ENCODE results near the gene TMED8.
"Not testable (repeated sequence)": the region's sequence is repeated elsewhere in the genome, so short reads cannot be mapped to it uniquely, and the experiment has no call there.

TMED8 gene

GRCh38 chr14:77416098-77416497, 39.2 kb upstream of the TMED8 start:
- H3K27ac ChIP-seq (ENCODE audit: insufficient read depth in 1 of 2, low read depth in 1 of 2, low read length in 2 of 2, poor library complexity in 1 of 2, severe bottlenecking in 2 of 2); POLR2A ChIA-PET; H3K4me1 ChIP-seq (ENCODE audit: control extremely low read depth in 1 of 4, control insufficient read depth in 4 of 4, insufficient read depth in 4 of 4, low read length in 3 of 4); H3K36me3 ChIP-seq (ENCODE audit: control insufficient read depth in 4 of 4, insufficient read depth in 4 of 4, low read length in 3 of 4); H3K27me3 ChIP-seq (replicated peaks in 2 of 5; ENCODE audit: control insufficient read depth in 4 of 5, insufficient read depth in 5 of 5, low read length in 4 of 5); DNase-seq; H3K4me3 ChIP-seq (ENCODE audit: control insufficient read depth in 1 of 7, extremely low read depth in 1 of 7, insufficient read depth in 4 of 7, low read depth in 2 of 7, low read length in 6 of 7): not testable (repeated sequence)
- 100% methylated on average over 1 of the region's 3 CpGs for WGBS (ENCODE audit: insufficient coverage)
- H3K9me3 ChIP-seq (ENCODE audit: control extremely low read depth in 1 of 5, control insufficient read depth in 4 of 5, insufficient read depth in 2 of 5, low read depth in 1 of 5, low read length in 4 of 5), result peaks cover 3 to 34% (median 12%) of the 10 kb centered on the region in 5 experiments
- CTCF ChIA-PET, result interaction anchor here (0.6 kb wide), 1 partner anchor 11 kb away, joined by 3 read pairs; no protein-coding TSS in a partner anchor

DNA sequence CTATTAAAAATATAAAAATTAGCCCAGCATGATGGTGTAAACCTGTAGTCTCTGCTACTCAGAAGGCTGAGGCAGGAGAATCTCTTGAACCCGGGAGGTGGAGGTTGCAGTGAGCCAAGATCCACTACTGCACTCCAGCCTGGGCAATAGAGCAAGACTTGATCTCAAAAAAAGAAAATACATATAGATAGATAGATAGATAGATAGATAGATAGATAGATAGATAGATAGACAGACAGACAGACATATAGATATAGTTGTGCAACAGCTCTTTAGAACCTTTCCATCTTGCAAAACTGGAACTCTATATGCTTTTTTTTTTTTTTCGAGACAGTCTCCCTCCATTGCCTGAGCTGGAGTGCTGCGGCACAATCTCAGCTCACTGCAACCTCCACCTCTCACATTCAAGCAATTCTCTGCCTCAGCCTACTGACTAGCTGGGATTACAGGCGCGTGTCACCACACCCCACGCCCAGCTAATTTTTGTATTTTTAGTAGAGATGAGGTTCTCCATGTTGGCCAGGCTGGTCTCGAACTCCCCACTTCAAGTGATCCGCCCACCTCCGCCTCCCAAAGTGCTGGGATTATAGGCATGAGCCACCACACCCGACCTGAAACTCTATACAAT, 38.6 kb upstream of the TMED8 start:
- H3K4me1 ChIP-seq (ENCODE audit: control extremely low read depth in 1 of 4, control insufficient read depth in 4 of 4, insufficient read depth in 4 of 4, low read length in 3 of 4); H3K27ac ChIP-seq (ENCODE audit: insufficient read depth in 1 of 2, low read depth in 1 of 2, low read length in 2 of 2, poor library complexity in 1 of 2, severe bottlenecking in 2 of 2); H3K27me3 ChIP-seq (replicated peaks in 2 of 5; ENCODE audit: control insufficient read depth in 4 of 5, insufficient read depth in 5 of 5, low read length in 4 of 5); H3K36me3 ChIP-seq (ENCODE audit: control insufficient read depth in 4 of 4, insufficient read depth in 4 of 4, low read length in 3 of 4); H3K4me3 ChIP-seq (ENCODE audit: control insufficient read depth in 1 of 7, extremely low read depth in 1 of 7, insufficient read depth in 4 of 7, low read depth in 2 of 7, low read length in 6 of 7); POLR2A ChIA-PET; DNase-seq: not testable (repeated sequence)
- CTCF ChIA-PET, result interaction anchor here (0.6 kb wide), 1 partner anchor 12 kb away, joined by 3 read pairs; no protein-coding TSS in a partner anchor
- 90% methylated on average over 2 of the region's 10 CpGs for WGBS (ENCODE audit: insufficient coverage)
- peaks cover 3 to 28% (median 12%) of the 10 kb centered on the region in 5 experiments for H3K9me3 ChIP-seq (ENCODE audit: control extremely low read depth in 1 of 5, control insufficient read depth in 4 of 5, insufficient read depth in 2 of 5, low read depth in 1 of 5, low read length in 4 of 5)

- Histone ChIP-seq H3K36me3 (ENCODE audit: control insufficient read depth in 4 of 4, insufficient read depth in 4 of 4, low read length in 3 of 4) (no peaks in the 10 kb centered on the region), H3K27ac (ENCODE audit: insufficient read depth in 1 of 2, low read depth in 1 of 2, low read length in 2 of 2, poor library complexity in 1 of 2, severe bottlenecking in 2 of 2) (no peak overlapping the region), H3K9me3 (ENCODE audit: control extremely low read depth in 1 of 5, control insufficient read depth in 4 of 5, insufficient read depth in 2 of 5, low read depth in 1 of 5, low read length in 4 of 5) (no peaks in the 10 kb centered on the region), H3K4me3 (ENCODE audit: control insufficient read depth in 1 of 7, extremely low read depth in 1 of 7, insufficient read depth in 4 of 7, low read depth in 2 of 7, low read length in 6 of 7) (no peak overlapping the region), H3K4me1 (ENCODE audit: control extremely low read depth in 1 of 4, control insufficient read depth in 4 of 4, insufficient read depth in 4 of 4, low read length in 3 of 4) (peaks cover 34 to 48% (median 41%) of the 10 kb centered on the region in 4 experiments), H3K27me3 (replicated peaks in 2 of 5; ENCODE audit: control insufficient read depth in 4 of 5, insufficient read depth in 5 of 5, low read length in 4 of 5) (no peaks in the 10 kb centered on the region)
- WGBS (ENCODE audit: insufficient coverage), result 100% methylated on average over 1 of the region's 3 CpGs
- CTCF ChIA-PET, result interaction anchor here (1.3 kb wide), 1 partner anchor 111 kb away, joined by 3 read pairs; no protein-coding TSS in a partner anchor
- DNase-seq, result peak; percentile 52 to 66 (median 53)
- POLR2A ChIA-PET, result no interaction called here
Observed at GRCh38 chr14:77409131-77409533, 32.2 kb upstream of the TMED8 start.

DNA sequence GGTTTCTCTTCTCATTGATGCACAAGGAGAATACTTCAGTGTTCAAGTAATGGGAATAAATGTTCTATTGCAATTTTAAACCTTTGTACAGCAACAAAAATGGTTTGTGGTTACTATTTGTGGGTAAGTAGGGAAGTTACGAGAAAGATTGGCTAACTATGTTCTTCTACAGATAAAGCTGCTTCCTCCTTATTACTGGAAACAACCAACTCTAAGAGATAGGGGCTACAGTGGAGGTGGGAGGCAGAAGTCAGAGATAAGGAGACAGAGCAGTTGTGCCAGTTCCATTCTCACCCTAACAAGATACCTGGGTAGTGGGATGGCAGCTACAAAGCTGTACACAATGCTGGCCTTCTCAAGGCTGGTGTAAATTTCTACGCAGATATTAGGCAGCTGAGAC, 30.3 kb upstream of the TMED8 start:
- H3K9me3 ChIP-seq (ENCODE audit: control extremely low read depth in 1 of 5, control insufficient read depth in 4 of 5, insufficient read depth in 2 of 5, low read depth in 1 of 5, low read length in 4 of 5), result no peaks in the 10 kb centered on the region
- CTCF ChIA-PET, result interaction anchor here (0.7 to 2.5 kb wide), 8 partner anchors 10 to 267 kb away, joined by 3 to 12 read pairs (median 4); no protein-coding TSS in a partner anchor
- POLR2A ChIA-PET, result interaction anchor here (0.6 to 0.9 kb wide), 3 partner anchors 9 to 29 kb away, joined by 3 to 4 read pairs (median 4); no protein-coding TSS in a partner anchor
- no peaks in the 10 kb centered on the region for H3K27me3 ChIP-seq (replicated peaks in 2 of 5; ENCODE audit: control insufficient read depth in 4 of 5, insufficient read depth in 5 of 5, low read length in 4 of 5)
- peaks cover 34 to 49% (median 41%) of the 10 kb centered on the region in 4 experiments for H3K4me1 ChIP-seq (ENCODE audit: control extremely low read depth in 1 of 4, control insufficient read depth in 4 of 4, insufficient read depth in 4 of 4, low read length in 3 of 4)
- DNase-seq, result peak; percentile 76 to 93 (median 88)
- peak overlapping the region in 6 of 7 experiments; percentile 13 to 73 (median 53) for H3K4me3 ChIP-seq (ENCODE audit: control insufficient read depth in 1 of 7, extremely low read depth in 1 of 7, insufficient read depth in 4 of 7, low read depth in 2 of 7, low read length in 6 of 7)
- peak overlapping the region; percentile 52 to 71 for H3K27ac ChIP-seq (ENCODE audit: insufficient read depth in 1 of 2, low read depth in 1 of 2, low read length in 2 of 2, poor library complexity in 1 of 2, severe bottlenecking in 2 of 2)
- WGBS (ENCODE audit: insufficient coverage), result 0% methylated on average over 1 of the region's 2 CpGs
- no peaks in the 10 kb centered on the region for H3K36me3 ChIP-seq (ENCODE audit: control insufficient read depth in 4 of 4, insufficient read depth in 4 of 4, low read length in 3 of 4)

- Histone ChIP-seq H3K9me3 (ENCODE audit: control extremely low read depth in 1 of 5, control insufficient read depth in 4 of 5, insufficient read depth in 2 of 5, low read depth in 1 of 5, low read length in 4 of 5) (no peaks in the 10 kb centered on the region), H3K4me1 (ENCODE audit: control extremely low read depth in 1 of 4, control insufficient read depth in 4 of 4, insufficient read depth in 4 of 4, low read length in 3 of 4) (peaks cover 34 to 49% (median 41%) of the 10 kb centered on the region in 4 experiments), H3K27me3 (replicated peaks in 2 of 5; ENCODE audit: control insufficient read depth in 4 of 5, insufficient read depth in 5 of 5, low read length in 4 of 5) (no peaks in the 10 kb centered on the region), H3K36me3 (ENCODE audit: control insufficient read depth in 4 of 4, insufficient read depth in 4 of 4, low read length in 3 of 4) (no peaks in the 10 kb centered on the region), H3K4me3 (ENCODE audit: control insufficient read depth in 1 of 7, extremely low read depth in 1 of 7, insufficient read depth in 4 of 7, low read depth in 2 of 7, low read length in 6 of 7) (peak overlapping the region in 5 of 7 experiments; percentile 39 to 73 (median 60)), H3K27ac (ENCODE audit: insufficient read depth in 1 of 2, low read depth in 1 of 2, low read length in 2 of 2, poor library complexity in 1 of 2, severe bottlenecking in 2 of 2) (peak overlapping the region in 1 of 2 experiments; percentile 71)
- peak in 2 of 3 donors; percentile 75 to 86 for DNase-seq
- 8% methylated on average over 4 of the region's 6 CpGs for WGBS (ENCODE audit: insufficient coverage)
- ChIA-PET CTCF (interaction anchor here (0.9 to 2.5 kb wide), 6 partner anchors 9 to 102 kb away, joined by 3 to 12 read pairs (median 4); no protein-coding TSS in a partner anchor), POLR2A (interaction anchor here (0.6 kb wide), 1 partner anchor 9 kb away, joined by 4 read pairs; no protein-coding TSS in a partner anchor)
Observed at GRCh38 chr14:77406718-77407117, 29.8 kb upstream of the TMED8 start.

DNA sequence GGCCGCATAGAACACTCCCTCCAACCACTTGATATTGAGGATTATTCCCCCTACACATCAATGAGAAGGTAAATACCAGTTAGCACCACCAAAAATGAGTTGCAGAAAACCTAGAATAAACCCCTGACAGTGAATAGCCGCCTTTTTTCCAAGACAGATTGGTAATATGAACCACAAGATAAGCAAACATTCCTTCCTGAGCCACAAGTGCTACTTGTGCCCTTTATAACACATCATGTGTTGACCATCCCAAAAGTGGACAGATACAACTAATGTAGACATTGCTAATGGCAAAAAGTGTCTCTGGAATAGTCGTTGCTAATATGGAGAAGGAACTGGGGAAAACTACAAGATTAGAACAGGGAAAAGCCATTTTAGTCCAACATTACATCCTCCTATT, 29.2 kb upstream of the TMED8 start:
- DNase-seq, result no peak
- peak overlapping the region in 3 of 7 experiments; percentile 45 to 73 (median 60) for H3K4me3 ChIP-seq (ENCODE audit: control insufficient read depth in 1 of 7, extremely low read depth in 1 of 7, insufficient read depth in 4 of 7, low read depth in 2 of 7, low read length in 6 of 7)
- H3K27me3 ChIP-seq (replicated peaks in 2 of 5; ENCODE audit: control insufficient read depth in 4 of 5, insufficient read depth in 5 of 5, low read length in 4 of 5), result no peaks in the 10 kb centered on the region
- H3K36me3 ChIP-seq (ENCODE audit: control insufficient read depth in 4 of 4, insufficient read depth in 4 of 4, low read length in 3 of 4), result no peaks in the 10 kb centered on the region
- POLR2A ChIA-PET, result no interaction called here
- no peak overlapping the region for H3K27ac ChIP-seq (ENCODE audit: insufficient read depth in 1 of 2, low read depth in 1 of 2, low read length in 2 of 2, poor library complexity in 1 of 2, severe bottlenecking in 2 of 2)
- CTCF ChIA-PET, result interaction anchor here (0.9 to 2.5 kb wide), 3 partner anchors 8 to 80 kb away, joined by 3 to 12 read pairs (median 4); no protein-coding TSS in a partner anchor
- no peaks in the 10 kb centered on the region for H3K9me3 ChIP-seq (ENCODE audit: control extremely low read depth in 1 of 5, control insufficient read depth in 4 of 5, insufficient read depth in 2 of 5, low read depth in 1 of 5, low read length in 4 of 5)
- peaks cover 34 to 49% (median 41%) of the 10 kb centered on the region in 4 experiments for H3K4me1 ChIP-seq (ENCODE audit: control extremely low read depth in 1 of 4, control insufficient read depth in 4 of 4, insufficient read depth in 4 of 4, low read length in 3 of 4)
- 35% methylated on average over 2 of the region's 3 CpGs for WGBS (ENCODE audit: insufficient coverage)

- DNase-seq, result no peak
- POLR2A ChIA-PET, result no interaction called here
- 83% methylated on average over 1 of the region's 3 CpGs for WGBS (ENCODE audit: insufficient coverage)
Observed at GRCh38 chr14:77403768-77404167, 26.9 kb upstream of the TMED8 start.

More at GRCh38 chr14:77403768-77404167, 26.9 kb upstream of the TMED8 start:
- Histone ChIP-seq H3K4me3 (ENCODE audit: control insufficient read depth in 1 of 7, extremely low read depth in 1 of 7, insufficient read depth in 4 of 7, low read depth in 2 of 7, low read length in 6 of 7) (no peak overlapping the region), H3K27me3 (replicated peaks in 2 of 5; ENCODE audit: control insufficient read depth in 4 of 5, insufficient read depth in 5 of 5, low read length in 4 of 5) (no peaks in the 10 kb centered on the region), H3K9me3 (ENCODE audit: control extremely low read depth in 1 of 5, control insufficient read depth in 4 of 5, insufficient read depth in 2 of 5, low read depth in 1 of 5, low read length in 4 of 5) (no peaks in the 10 kb centered on the region), H3K27ac (ENCODE audit: insufficient read depth in 1 of 2, low read depth in 1 of 2, low read length in 2 of 2, poor library complexity in 1 of 2, severe bottlenecking in 2 of 2) (no peak overlapping the region), H3K36me3 (ENCODE audit: control insufficient read depth in 4 of 4, insufficient read depth in 4 of 4, low read length in 3 of 4) (no peaks in the 10 kb centered on the region), H3K4me1 (ENCODE audit: control extremely low read depth in 1 of 4, control insufficient read depth in 4 of 4, insufficient read depth in 4 of 4, low read length in 3 of 4) (peaks cover 32 to 46% (median 38%) of the 10 kb centered on the region in 4 experiments)
- CTCF ChIA-PET, result interaction anchor here (0.7 kb wide), 1 partner anchor 56 kb away, joined by 3 read pairs; no protein-coding TSS in a partner anchor
